HG03520 (cell line): ENCODE data around the gene MED6.

Experiments used
- ATAC-seq: cut with Tn5 transposase; IDR thresholded peaks from one replicate; pipeline ENCODE4 v1.9.1; 2021; ENCODE audit warnings: mild to moderate bottlenecking, moderate library complexity; ENCODE audit not compliant: unreplicated experiment

MED6 gene

DNA sequence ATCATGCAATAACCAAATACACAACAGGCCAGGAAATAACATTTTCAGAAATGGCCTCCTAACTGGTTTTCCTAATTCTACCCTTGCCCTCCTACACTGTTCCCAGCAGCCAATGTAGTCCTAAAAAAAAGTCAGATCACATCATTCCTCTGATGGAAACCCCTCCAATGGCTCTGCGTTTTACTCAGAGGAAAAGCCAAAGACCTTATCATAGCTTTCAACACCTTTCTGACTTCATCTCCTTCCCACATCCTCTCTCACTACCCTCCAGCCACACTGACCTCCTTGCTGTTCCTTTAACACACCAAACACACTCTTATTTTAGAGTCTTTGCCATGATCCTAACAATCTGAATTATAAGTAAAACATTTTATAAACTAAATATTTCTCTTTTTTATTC lies 1.1 kb downstream of the MED6 start:
- no peak for ATAC-seq

DNA sequence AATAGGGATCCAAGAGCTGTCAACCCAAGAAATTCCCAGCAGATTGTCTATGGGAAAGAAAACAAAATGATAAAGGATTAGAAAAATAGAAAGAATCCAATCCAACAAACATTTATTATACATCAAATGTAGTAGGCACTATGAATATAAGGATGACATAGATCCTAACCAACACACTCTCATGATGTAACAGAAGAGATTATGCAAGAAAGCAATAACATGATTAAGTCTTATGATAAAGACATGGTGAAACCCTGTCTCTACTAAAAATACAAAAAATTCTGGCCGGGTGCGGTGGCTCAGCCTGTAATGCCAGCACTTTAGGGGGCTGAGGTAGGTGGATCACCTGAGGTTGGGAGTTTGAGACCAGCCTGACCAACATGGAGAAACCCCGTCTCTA lies 2.7 kb downstream of the MED6 start:
- ATAC-seq = no peak

DNA sequence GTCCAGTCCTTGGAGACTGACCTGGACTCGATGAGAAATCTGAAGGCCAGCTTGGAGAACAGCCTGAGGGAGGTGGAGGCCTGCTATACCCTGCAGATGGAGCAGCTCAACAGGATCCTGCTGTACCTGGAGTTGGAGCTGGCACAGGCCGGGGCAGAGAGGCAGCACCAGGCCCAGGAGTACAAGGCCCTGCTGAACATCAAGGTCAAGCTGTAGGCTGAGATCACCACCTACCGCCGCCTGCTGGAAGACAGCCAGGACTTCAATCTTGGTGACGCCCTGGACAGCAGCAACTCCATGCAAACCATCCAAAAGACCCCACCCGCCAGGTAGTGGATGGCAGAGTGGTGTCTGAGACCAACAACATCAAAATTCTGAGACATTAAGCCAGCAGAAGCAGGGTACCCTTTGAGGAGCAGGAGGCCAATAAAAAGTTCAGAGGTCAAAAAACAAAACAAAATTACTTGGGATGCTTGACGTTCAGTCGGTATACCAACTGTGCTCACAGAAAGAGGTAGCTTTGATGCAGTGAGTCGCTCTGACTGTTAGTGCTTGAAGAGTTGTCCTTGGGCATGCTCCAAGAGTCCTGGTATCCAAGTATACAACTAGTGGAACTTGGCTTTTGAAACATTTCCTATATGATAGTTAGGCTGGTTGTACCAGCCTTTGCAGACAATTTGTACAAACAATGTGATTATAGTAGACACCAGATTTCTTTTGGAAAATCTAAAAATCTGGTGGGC lies 4.8 kb downstream of the MED6 start:
- no peak for ATAC-seq

DNA sequence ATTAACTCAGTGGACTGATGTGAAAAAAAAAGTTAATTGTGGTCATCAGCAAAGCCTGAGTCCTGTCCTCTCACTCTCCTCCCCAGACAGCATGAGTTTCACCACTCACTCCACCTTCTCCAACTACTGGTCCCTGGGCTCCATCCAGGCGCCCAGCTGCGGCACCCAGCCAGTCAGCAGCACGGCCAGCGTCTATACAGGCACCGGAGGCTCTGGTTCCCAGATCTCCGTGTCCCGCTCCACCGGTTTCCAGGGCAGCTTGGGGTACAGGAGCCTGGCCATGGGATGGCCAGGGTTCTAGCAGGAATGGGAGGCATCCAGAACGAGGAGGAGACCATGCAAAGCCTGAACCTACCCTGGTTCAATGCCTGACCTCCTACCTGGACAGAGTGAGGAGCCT lies 6.0 kb downstream of the MED6 start:
- ATAC-seq = no peak

DNA sequence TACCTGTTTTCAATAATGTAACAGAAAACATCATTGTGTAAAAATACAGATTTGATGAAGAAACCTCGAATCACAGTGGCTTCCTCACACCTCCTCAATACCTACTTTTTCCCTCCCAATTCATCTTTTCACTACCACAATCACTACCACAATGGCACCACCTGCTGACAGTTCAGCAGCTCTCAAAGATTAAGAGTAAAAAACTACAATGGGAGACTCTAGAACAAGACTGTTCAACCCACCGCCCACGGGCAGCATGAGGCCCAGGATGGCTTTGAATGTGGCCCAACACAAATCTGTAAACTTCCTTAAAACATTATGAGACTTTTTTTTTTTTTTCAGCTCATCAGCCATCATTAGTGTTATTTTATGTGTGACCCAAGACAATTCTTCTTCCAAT lies 15.2 kb downstream of the MED6 start:
- ATAC-seq = no peak

DNA sequence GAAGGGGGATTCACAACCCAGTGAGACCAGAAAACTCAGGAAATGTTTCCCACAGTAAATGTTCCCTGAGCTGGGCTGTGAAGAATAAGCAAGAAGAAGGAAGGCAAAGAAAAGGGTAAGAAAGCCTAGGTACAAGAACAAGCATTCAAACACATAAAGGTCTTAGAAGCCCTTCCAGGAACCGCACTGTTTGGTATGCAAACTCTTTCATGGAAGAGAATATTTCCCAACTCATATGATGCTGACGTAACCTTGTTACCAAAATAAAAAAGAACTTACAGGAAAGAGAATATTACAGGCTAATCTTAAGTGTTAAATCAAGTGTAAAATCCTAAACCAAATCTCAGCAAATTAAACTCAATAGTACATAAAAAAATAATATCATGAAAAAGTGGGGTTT lies 23.6 kb downstream of the MED6 start:
- ATAC-seq = no peak

DNA sequence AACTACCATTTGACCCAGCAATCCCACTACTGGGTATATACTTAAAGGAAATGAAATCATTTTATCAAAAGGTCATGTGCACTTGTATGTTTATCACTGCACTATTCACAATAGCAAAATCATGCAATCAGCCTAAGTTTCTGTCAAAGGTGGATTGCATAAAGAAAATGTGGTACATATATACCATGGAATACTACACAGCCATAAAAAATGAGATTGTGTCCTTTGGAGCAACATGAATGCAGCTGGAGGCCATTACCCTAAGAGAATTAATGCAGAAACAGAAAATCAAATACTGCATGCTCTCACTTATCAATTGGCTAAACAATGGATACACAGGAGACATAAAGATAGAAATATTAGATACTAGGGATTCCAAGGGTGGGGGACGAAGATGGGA lies 27.4 kb downstream of the MED6 start:
- ATAC-seq = no peak

DNA sequence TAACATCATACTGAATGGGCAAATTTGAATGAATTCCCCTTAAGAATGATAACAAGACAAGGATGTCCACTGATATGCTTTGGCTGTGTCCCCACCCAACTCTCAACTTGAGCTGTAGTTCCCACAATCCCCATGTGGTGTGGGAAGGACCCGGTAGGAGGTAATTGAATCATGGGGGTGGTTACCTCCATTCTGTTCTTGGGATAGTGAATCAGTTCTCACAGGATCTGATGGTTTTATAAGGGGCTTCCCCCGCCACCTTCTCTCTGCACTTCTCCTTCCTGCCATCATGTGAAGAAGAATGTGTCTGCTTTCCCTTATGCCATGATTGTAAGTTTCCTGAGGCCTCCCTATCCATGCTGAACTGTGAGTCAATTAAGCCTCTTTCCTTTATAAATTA lies 29.3 kb downstream of the MED6 start:
- no peak for ATAC-seq

DNA sequence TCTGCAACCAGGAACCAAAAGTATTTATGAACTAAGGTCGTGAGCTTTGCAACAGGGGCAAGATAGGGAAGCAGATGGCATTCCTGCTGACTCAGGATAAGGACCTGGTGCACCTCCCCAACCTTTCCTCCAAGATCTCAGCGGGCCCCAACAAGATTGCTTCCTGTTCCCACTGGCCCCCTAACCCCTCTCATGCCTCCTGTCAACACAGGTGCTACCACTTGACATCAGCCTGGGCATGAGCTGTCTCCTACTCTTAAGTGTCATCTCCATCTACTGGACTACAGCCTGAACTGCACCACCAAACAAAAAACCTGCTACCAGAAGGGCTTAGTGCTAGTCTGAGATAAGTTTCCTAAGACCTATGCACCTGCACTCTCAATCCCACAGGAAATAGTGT lies 32.7 kb downstream of the MED6 start:
- ATAC-seq = no peak

DNA sequence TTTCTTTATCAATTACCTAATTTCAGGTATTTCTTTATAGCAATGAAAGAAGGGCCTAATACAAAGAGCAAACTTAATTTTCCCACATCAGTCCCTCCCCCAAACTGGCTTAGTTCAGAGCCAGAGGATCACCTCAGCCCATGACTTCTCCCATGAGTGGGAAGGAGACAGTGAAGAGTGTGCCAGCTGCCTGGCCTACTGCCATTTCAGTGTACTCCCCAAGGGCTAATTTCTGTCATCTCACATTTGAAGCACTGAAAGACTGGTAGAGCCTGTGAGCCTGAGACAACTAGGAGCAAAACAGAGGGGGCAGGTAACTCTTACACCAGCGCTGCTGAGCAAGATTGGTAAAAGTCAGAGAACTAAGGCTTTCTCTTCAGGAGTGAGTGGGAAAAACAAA lies 36.6 kb downstream of the MED6 start:
- no peak for ATAC-seq

DNA sequence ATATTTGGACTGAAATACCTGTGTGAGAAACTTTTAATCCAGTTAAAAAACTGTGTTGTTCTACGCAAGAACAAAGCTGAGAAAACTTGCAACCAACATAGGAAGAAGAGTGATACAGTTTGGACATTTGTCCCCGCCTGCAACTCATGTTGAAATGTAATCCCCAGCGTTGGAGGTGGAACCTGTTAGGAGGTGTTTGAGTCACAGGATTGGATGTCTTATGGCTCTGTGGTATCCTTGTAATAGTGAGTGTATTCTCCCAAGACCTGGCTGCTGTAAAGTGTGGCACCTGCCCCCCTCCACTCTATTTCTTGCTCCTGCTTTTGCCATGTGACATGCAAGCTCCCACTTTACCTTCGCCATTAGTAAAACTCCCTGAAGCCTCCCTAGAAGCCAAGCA lies 37.0 kb downstream of the MED6 start:
- ATAC-seq = no peak

DNA sequence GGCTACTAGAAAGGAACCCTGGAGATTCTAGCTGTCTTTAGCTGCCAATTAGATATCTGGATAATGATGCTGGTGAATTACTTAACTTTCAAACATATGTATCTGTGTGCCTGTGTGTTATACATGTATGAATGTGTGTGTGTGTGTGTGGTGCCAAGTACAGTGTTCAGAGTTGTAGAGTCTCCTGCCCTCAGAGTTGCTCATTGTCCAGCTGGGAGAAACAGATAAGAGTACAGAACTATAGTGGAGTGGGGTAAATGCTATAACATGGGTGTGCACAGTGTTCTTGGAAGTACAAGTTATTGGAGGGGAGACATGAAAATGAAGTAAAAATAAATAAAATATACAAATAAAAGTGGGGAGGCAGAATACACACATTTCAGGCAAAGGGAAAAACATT lies 42.1 kb downstream of the MED6 start:
- ATAC-seq = no peak

DNA sequence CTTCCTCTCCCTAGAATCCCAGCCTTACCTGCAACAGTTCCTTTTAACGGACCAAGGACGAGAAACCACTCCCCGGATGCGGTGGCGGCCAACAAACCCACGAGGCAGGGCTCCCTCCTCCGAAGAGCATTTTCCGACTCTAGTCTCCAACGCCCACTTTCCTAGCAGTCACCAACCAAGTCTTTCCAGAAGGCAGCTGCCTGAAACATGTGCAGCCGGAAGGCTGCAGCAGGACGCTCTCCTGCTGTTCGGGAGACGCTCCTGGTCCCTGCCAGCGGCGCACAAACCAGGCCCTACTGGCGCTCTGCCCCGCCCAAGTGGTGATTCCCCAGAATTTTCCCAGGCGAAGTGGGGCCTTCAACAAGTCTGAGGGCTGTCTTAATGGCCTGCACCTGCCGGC lies 44.6 kb downstream of the MED6 start:
- no peak for ATAC-seq

DNA sequence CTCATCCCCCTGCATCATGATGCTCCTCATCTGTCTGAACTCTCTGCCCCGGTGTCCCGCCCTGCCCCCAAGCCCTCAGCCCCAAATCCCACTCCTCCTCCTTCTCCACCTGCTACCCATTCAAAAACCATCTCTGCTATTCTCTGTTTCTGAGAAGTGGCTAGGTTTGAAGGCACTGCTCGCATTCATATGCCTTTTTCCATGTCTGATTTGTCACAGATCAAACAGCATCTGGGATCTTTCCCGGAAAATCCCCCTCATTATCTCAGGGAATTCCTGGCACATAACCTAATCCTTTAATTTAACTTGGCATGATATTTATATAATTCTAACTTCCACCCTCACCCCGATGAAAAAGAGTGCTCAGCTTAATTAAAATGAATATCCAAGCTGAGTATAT lies 62.4 kb downstream of the MED6 start:
- no peak for ATAC-seq

DNA sequence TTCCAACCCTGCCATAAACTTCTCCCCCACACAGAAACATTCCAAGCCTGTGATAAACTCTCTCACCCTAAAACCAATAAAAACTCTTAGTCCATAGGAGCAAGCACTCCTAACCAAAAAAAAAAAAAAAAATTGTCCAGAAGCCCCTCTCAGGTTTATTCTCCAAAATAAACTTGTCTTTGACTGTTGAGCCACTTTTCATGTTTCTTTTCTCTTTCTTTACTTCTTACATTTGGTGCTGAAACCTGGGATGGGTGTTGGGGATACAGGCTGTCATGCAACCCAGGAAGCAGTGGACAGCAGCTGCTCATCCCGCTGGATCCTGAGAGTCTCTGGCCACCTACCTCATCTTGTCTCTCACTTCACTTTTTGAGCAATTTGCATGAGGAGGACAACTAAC lies 63.6 kb downstream of the MED6 start:
- ATAC-seq = no peak

DNA sequence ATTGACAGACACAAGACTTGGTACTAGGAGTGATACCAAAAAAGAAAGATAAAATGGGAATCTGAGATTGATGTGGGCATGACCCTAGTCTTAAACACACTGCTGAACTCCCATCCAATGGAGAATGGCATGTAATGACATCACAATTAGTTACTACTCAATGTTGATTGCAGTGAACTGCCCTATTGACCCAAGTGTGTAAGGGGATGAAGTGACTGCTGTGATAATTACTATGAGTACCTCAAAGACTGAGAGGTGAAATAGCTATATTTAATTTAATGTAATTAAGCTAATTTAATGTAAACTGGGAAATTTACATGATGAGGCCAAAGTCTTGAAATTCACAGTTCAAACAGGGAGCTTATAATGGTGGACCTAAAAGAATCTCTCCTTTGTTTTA lies 65.6 kb downstream of the MED6 start, which contains the start of gene ADAM20:
Gene ADAM20, minus strand, starts transcription at position 101 of the 400 bp plus-strand sequence. CDS start 10,247 bp downstream, outside the sequence.
- ATAC-seq = no peak
